ENCODE data around the gene ZNF501. TPM values are rescaled to one million over a fixed set of nuclear protein-coding genes. Genes with fewer than 3 reads are reported as not detected.

Gene ZNF501
- 2.2 and 2.9 TPM in 2 replicates for total RNA-seq

DNA sequence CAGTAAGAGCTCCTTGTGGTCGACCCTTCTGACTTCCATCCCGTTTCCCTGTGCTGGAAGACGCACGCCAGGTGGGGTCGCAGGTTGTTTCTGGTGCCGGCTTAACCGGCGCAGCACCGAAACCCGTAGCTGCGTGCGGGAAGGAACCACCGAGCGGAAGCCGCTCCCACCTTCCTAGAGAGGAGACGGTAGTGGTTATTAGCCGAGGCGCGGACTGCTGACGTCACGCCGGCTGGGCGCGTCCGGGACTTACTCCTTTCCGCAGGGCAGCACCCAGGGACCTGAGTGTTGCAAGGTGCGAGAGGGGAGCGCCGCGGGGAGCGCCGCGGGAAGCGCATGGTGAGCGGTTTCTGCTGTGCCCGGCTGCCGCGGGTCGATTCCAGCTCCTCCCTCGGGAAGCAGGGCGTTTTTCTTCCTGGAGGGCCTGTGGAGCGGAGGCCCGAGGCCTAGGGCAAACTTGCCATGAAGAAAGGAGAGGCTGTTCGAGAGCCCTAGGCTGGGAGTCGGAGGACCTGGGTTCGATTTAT lies at the start of gene ZNF501:
TSS of gene ZNF501 (plus strand) at position 252 of the 527 bp plus-strand sequence. CDS start 4,787 bp downstream, outside the sequence.

DNA sequence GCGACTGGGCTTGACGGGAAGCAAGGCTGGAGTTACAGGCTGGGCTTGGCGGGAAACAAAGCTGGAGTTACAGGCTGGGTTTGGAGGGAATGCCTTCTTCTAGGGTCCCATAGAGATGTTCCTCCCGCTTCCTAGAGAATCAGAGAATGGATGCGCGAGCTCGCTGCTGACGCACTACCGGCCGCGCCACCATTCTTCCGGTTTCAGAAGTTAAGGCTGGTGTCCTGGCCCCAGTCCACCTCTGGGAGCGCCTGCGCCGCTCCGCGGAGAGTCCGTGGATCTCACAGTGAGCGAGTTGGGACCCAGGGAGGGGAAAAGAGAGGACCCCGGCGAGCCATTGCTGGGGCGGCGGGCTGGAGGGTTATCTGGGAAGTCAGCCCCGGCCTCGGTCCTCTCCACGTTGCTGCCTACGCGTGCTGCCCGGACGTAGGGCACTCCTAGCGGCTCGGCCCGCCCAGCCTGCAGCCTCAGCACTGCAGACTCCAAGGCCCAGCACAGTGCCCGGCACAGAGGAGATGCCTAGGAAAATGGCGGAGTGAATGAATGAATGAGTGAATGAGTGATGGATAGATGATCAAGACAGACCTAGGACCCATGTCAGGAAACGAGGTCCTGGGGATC lies 16.9 kb upstream of the ZNF501 start, which contains the start of gene ZNF502:
TSS of gene ZNF502 (plus strand) at position 206 of the 621 bp plus-strand sequence. CDS start 7,602 bp downstream, outside the sequence.

DNA sequence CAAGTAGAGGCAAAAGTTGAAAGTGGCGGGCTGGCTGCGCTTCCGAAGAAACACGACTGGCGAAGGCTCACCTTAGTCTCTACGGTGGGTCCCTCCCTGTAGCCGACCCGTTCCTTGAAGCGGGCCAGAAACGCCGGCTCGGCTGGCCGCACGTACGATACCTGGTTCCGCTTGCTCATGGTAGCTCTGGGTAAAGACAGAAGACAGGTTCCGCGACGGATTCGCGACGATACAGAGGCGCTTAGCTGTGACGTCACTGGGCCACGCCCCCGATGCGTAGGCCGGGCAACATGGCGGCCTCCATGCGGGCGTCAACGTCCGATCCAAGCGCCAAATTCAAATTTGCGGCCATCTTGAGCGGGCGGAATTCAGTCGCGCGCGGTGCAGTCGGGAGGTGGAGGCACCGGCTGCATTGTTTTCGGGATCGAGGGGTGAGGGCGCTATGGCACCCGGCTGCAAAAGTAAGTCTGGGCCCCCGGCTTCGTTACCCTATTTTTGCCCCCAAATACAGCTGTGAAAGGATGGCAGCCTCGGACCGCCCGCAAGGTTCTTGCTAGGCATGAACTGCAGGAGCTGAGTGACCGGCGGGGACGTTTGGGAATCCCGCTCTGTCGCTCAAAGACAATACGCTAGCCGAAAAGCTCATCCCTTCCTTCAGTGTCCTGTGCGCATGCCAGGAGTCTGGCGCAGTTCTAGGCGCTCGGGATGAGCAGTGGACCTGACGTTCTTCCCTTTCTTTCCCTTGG lies 32.2 kb downstream of the ZNF501 start, which contains the start of the genes KIAA1143 and KIF15:
TSS of gene KIAA1143 (minus strand) at position 196 of the 746 bp plus-strand sequence. CDS start at position 179, 17 bp downstream.
TSS of gene KIF15 (plus strand) at position 371 of the 746 bp plus-strand sequence. CDS start at position 443, 72 bp downstream.

Other genes with a start within 250 kb of the ZNF501 start
- gene ZKSCAN7, start 174.4 kb upstream of the ZNF501 start, total RNA-seq, result 4.8 and 5.2 TPM in 2 replicates
- 1.2 and 1.5 TPM in 2 replicates for gene ZNF660, start 144.7 kb upstream of the ZNF501 start, total RNA-seq
- gene ZNF197, start 104.6 kb upstream of the ZNF501 start, total RNA-seq, result 10.3 TPM in 2 replicates
- 3.3 and 6.6 TPM in 2 replicates for gene ZNF35, start 80.9 kb upstream of the ZNF501 start, total RNA-seq
- 1.6 and 1.7 TPM in 2 replicates for gene ZNF502, start 17.0 kb upstream of the ZNF501 start, total RNA-seq
- gene KIAA1143, start 32.0 kb downstream of the ZNF501 start, total RNA-seq, result 14.1 and 17.0 TPM in 2 replicates
- gene KIF15, start 32.2 kb downstream of the ZNF501 start, total RNA-seq, result 14.4 and 15.5 TPM in 2 replicates
- gene TMEM42, start 132.3 kb downstream of the ZNF501 start, total RNA-seq, result 39.5 and 40.7 TPM in 2 replicates
- gene TGM4, start 145.0 kb downstream of the ZNF501 start, total RNA-seq, result 0.15 and 0.17 TPM in 2 replicates
- gene ZDHHC3, start 246.5 kb downstream of the ZNF501 start, total RNA-seq, result 48.6 and 53.2 TPM in 2 replicates
- 60.9 and 64.1 TPM in 2 replicates for gene EXOSC7, start 246.6 kb downstream of the ZNF501 start, total RNA-seq